K562 (cell line): ENCODE data around the gene MRPL40. TPM values are rescaled to one million over a fixed set of nuclear protein-coding genes. Genes with fewer than 3 reads are reported as not detected.

ENCODE experiments used
- BCLAF1 ChIP-seq, 2 experiments: fragments of 450-650 bp in 1 of 2; IDR thresholded peaks; 2 replicates each; pipeline ENCODE4 v1.6.1; 2011 to 2017; ENCODE audit warnings: low read depth in 2 of 2, antibody characterized with exemption in 1 of 2, borderline replicate concordance in 1 of 2, low read length in 1 of 2, mild to moderate bottlenecking in 1 of 2, mixed read lengths in 1 of 2; ENCODE audit not compliant: control insufficient read depth in 1 of 2
- CEBPB ChIP-seq: fragments of 450-650 bp; IDR thresholded peaks from 2 replicates; pipeline ENCODE4 v1.6.1; 2016; ENCODE audit warnings: missing genetic modification characterization, missing compliant biosample characterization
- ELK1 ChIP-seq: sonication (generic); formaldehyde crosslinking; IDR thresholded peaks from 2 replicates; pipeline ENCODE4 v1.8.1; 2022; ENCODE audit warnings: missing genetic modification reagents
- FOXM1 ChIP-seq, 2 experiments: fragments of 450-650 bp in 1 of 2; sonication (generic) in 1 of 2; formaldehyde crosslinking in 1 of 2; IDR thresholded peaks; 2 replicates each; pipeline versions ENCODE4 v1.6.1 to v1.9.0; 2017 to 2022; ENCODE audit warnings: low read depth in 2 of 2, mild to moderate bottlenecking in 2 of 2, missing genetic modification reagents in 1 of 2, moderate library complexity in 1 of 2
- GABPB2 ChIP-seq: fragments of 250-450 bp; sonication (Bioruptor Pico); conservative IDR thresholded peaks from 2 replicates; pipeline ENCODE4 v1.5.1; 2021; ENCODE audit warnings: mild to moderate bottlenecking
- HDAC1 ChIP-seq, 2 experiments: fragments of 450-650 bp; IDR thresholded peaks; 2 replicates each; pipeline ENCODE4 v1.6.1; 2016 to 2017; ENCODE audit warnings: inconsistent platforms in 1 of 2, mild to moderate bottlenecking in 1 of 2, moderate library complexity in 1 of 2
- HINFP ChIP-seq: fragments of 450-650 bp; conservative IDR thresholded peaks from 2 replicates; pipeline ENCODE4 v1.6.1; 2016; ENCODE audit warnings: missing genetic modification characterization, low read depth, mild to moderate bottlenecking, control low read depth, missing compliant biosample characterization
- IRF1 ChIP-seq: sonication (generic); formaldehyde crosslinking; IDR thresholded peaks from 2 replicates; pipeline ENCODE4 v1.8.0; 2022; ENCODE audit warnings: missing genetic modification reagents, mild to moderate bottlenecking, borderline replicate concordance
- KDM5B ChIP-seq: fragments of 200-600 bp; sonication (generic); IDR thresholded peaks from 2 replicates; pipeline ENCODE4 v1.6.1; 2012; ENCODE audit warnings: low read depth, mild to moderate bottlenecking, moderate library complexity, low read length, control low read depth, inconsistent platforms; ENCODE audit not compliant: insufficient replicate concordance
- MAFK ChIP-seq: IDR thresholded peaks from 2 replicates; pipeline ENCODE4 v1.6.1; 2011; ENCODE audit warnings: low read length, improper control_type of control experiment
- MBD2 ChIP-seq: sonication (generic); IDR thresholded peaks from 2 replicates; pipeline ENCODE4 v1.6.1; 2016; ENCODE audit warnings: low read depth, borderline replicate concordance
- NCOR1 ChIP-seq: fragments of 450-650 bp; IDR thresholded peaks from 2 replicates; pipeline ENCODE4 v1.6.1; 2016; ENCODE audit warnings: mild to moderate bottlenecking, moderate library complexity
- PHB2 ChIP-seq: fragments of 450-650 bp; IDR thresholded peaks from 2 replicates; pipeline ENCODE4 v1.6.1; 2017; ENCODE audit warnings: low read depth
- POLR2AphosphoS2 ChIP-seq: IDR thresholded peaks from 2 replicates; pipeline ENCODE4 v1.6.1; 2012; ENCODE audit warnings: low read length, improper control_type of control experiment
- STAG1 ChIP-seq: sonication (generic); formaldehyde crosslinking; IDR thresholded peaks from 2 replicates; pipeline ENCODE4 v1.5.0; 2020; ENCODE audit warnings: missing genetic modification reagents, borderline replicate concordance
- TAF15 ChIP-seq: fragments of 200-400 bp; formaldehyde crosslinking; IDR thresholded peaks from 2 replicates; pipeline ENCODE4 v1.6.1; 2017; ENCODE audit warnings: mild to moderate bottlenecking, low read depth, low read length, moderate library complexity
- TBP ChIP-seq: optimal IDR thresholded peaks from 2 replicates; pipeline ENCODE3; 2011; ENCODE audit warnings: low read depth, low read length, improper control_type of control experiment
- ZBTB12 ChIP-seq: fragments of 250-450 bp; sonication (Bioruptor Pico); IDR thresholded peaks from 2 replicates; pipeline ENCODE4 v1.4.0; 2020
- ZNF274 ChIP-seq: IDR thresholded peaks from 2 replicates; pipeline ENCODE4 v1.6.1; 2011; ENCODE audit warnings: low read depth, mild to moderate bottlenecking, low read length, moderate library complexity, borderline replicate concordance
- polyA plus RNA-seq, 8 experiments: library from polyadenylated mRNA; depleted of rRNA in 4 of 8; stranded (reverse) in 5 of 8; unstranded in 3 of 8; fragments of >200 nt; fragmentation: Nextera tagmentation in 2 of 8; fragmentation: Illumina TruSeq in 1 of 8; extraction: Ambion mirVana in 2 of 8; extraction: Trizol in 1 of 8; gene quantifications; 2 replicates each; pipeline versions ENCODE4 v1.2.1 to v1.2.3, GENCODE V29; 2011 to 2014; ENCODE audit warnings: inconsistent platforms in 1 of 8, missing spikeins in 1 of 8
- total RNA-seq, 7 experiments: library from RNA; depleted of rRNA in 6 of 7; stranded (reverse); fragments of >200 nt in 6 of 7; fragmentation: Illumina TruSeq in 2 of 7; extraction: Trizol in 2 of 7; gene quantifications; 2 replicates each; pipeline versions ENCODE4 v1.2.1 to v1.2.3, GENCODE V29; 2011 to 2021; ENCODE audit warnings: low replicate concordance in 1 of 7

The MRPL40 gene
- total and polyA plus RNA-seq, 9 of the 15 experiments (the other 6 are each of a cell fraction or from before 2014, with no cell fraction given): 132 to 652 (median 208) TPM

- TF ChIP-seq ZBTB12 (CRISPR knock-in tag): peak; percentile 97
- TF ChIP-seq GABPB2 (CRISPR knock-in tag): peak; percentile 95
- TF ChIP-seq STAG1 (CRISPR knock-in tag): no peak
- TF ChIP-seq TAF15: no peak
- TF ChIP-seq FOXM1 (IDR thresholded peaks at IDR 0.05; ENCODE audit: low read depth): no peak
- TF ChIP-seq FOXM1 (CRISPR knock-in tag; IDR thresholded peaks at IDR 0.05; ENCODE audit: low read depth): no peak
- no peak for TF ChIP-seq HDAC1 (IDR thresholded peaks at IDR 0.05)
- TF ChIP-seq POLR2AphosphoS2: peak; percentile 99
- no peak for TF ChIP-seq CEBPB
- no peak for TF ChIP-seq IRF1 (CRISPR knock-in tag)
- TF ChIP-seq NCOR1: no peak
- TF ChIP-seq TBP: no peak
- peak; percentile 100 for TF ChIP-seq KDM5B
- TF ChIP-seq ELK1 (CRISPR knock-in tag): no peak
- no peak for TF ChIP-seq MBD2
- TF ChIP-seq PHB2: no peak
- TF ChIP-seq MAFK: peak; percentile 63
- TF ChIP-seq ZNF274: peak; percentile 68; the same call in 1 of the 2 replicates
- peak; percentile 82 for TF ChIP-seq HINFP
- TF ChIP-seq BCLAF1 (IDR thresholded peaks at IDR 0.05; ENCODE audit: borderline replicate concordance in 1 of 2, control insufficient read depth in 1 of 2, low read depth in 2 of 2, low read length in 1 of 2): no peak
These were observed at the start of gene MRPL40 (continued) for GRCh38 chr22:19432133-19432851.
